GM12878 (cell line): ENCODE measurements around the gene HAO1. TPM values are rescaled to one million over a fixed set of nuclear protein-coding genes. Genes with fewer than 3 reads are reported as not detected.

ENCODE experiments used
- ATAC-seq: fragments of 200-7000 bp; cut with Tn5 transposase; 3 replicates; pipeline ENCODE4 v1.9.1; 2020; ENCODE audit warnings: mild to moderate bottlenecking, moderate library complexity
- BruUV-seq: library from RNA; stranded (reverse); fragments of 400-500 nt; replicated peaks from 2 replicates; lab custom pipeline; 2021; lab: Mats Ljungman, UMichigan
- CTCF ChIA-PET: fragments of 300-600 bp; sonication (Branson Sonifier 250); formaldehyde crosslinking; extraction: SDS; loops from one replicate; lab custom pipeline; 2021; ENCODE audit warnings: inconsistent platforms; lab: Yijun Ruan, JAX
- POLR2A ChIA-PET: fragments of 350-600 bp; formaldehyde crosslinking; extraction: SDS; loops from one replicate; lab custom pipeline; 2021; ENCODE audit warnings: inconsistent platforms; lab: Charles Lee
- RAD21 ChIA-PET: fragments of 300-600 bp; sonication (Branson Sonifier 250); formaldehyde crosslinking; loops from one replicate; lab custom pipeline; 2023; ENCODE audit warnings: antibody characterized with exemption; ENCODE audit not compliant: unreplicated experiment; lab: Charles Lee
- SMC1A ChIA-PET: fragments of 300-600 bp; sonication (Branson Sonifier 250); formaldehyde crosslinking; loops from one replicate; lab custom pipeline; 2023; ENCODE audit not compliant: unreplicated experiment, uncharacterized antibody; lab: Charles Lee
- DNase-seq: peaks from one replicate; pipeline ENCODE4 v3.0.0-alpha.2; 2011; ENCODE audit warnings: low read depth, low spot score
- FAIRE-seq: peaks from 3 replicates; lab custom pipeline; 2011; peaks lifted over from hg19 to GRCh38; lab: Jason Lieb, UNC
- H2AFZ ChIP-seq: 2 replicates; pipeline ENCODE4 v1.6.0; 2011; ENCODE audit warnings: low read depth, low read length, control low read depth; ENCODE audit not compliant: control insufficient read depth
- H3K27ac ChIP-seq: 2 replicates; pipeline ENCODE4 v1.5.1; 2011; ENCODE audit warnings: control low read depth; ENCODE audit not compliant: control insufficient read depth, insufficient read depth
- H3K27me3 ChIP-seq, 2 experiments: replicated peaks in 1 of 2; 2 replicates each; pipeline versions ENCODE4 v1.6.0 to v1.6.1; 2011; ENCODE audit warnings: low read length in 1 of 2; ENCODE audit not compliant: control insufficient read depth in 2 of 2, insufficient read depth in 2 of 2
- H3K36me3 ChIP-seq, 2 experiments: 2 replicates each; pipeline ENCODE4 v1.5.1; 2011; ENCODE audit warnings: low read length in 1 of 2; ENCODE audit not compliant: control insufficient read depth in 2 of 2, insufficient read depth in 2 of 2
- H3K4me1 ChIP-seq: 2 replicates; pipeline ENCODE4 v1.6.1; 2011; ENCODE audit warnings: mild to moderate bottlenecking, low read length, moderate library complexity, mixed read lengths; ENCODE audit not compliant: control insufficient read depth, insufficient read depth
- H3K4me2 ChIP-seq: 2 replicates; pipeline ENCODE4 v1.6.0; 2011; ENCODE audit warnings: control low read depth; ENCODE audit not compliant: control insufficient read depth, insufficient read depth
- H3K4me3 ChIP-seq: fragments of 200-600 bp; sonication (generic); 2 replicates; pipeline ENCODE4 v1.5.1; 2016
- H3K79me2 ChIP-seq: 2 replicates; pipeline ENCODE4 v1.6.0; 2011; ENCODE audit warnings: low read length; ENCODE audit not compliant: control insufficient read depth, insufficient read depth
- H3K9ac ChIP-seq: 2 replicates; pipeline ENCODE4 v1.8.0; 2011; ENCODE audit warnings: low read length, control low read depth, mixed read lengths; ENCODE audit not compliant: control insufficient read depth, insufficient read depth
- H3K9me3 ChIP-seq: replicated peaks from 3 replicates; pipeline ENCODE4 v1.5.1; 2011; ENCODE audit warnings: mild to moderate bottlenecking, low read length; ENCODE audit not compliant: control insufficient read depth, insufficient read depth
- H4K20me1 ChIP-seq: 2 replicates; pipeline ENCODE4 v1.6.0; 2011; ENCODE audit not compliant: control insufficient read depth, insufficient read depth
- E4F1 ChIP-seq: fragments of 450-650 bp; IDR thresholded peaks from 2 replicates; pipeline ENCODE4 v1.6.1; 2018; ENCODE audit warnings: borderline replicate concordance, mild to moderate bottlenecking; ENCODE audit not compliant: partially characterized antibody
- FOS ChIP-seq: IDR thresholded peaks from 3 replicates; pipeline ENCODE4 v1.6.1; 2011; ENCODE audit warnings: borderline replicate concordance; ENCODE audit not compliant: insufficient read length; ENCODE audit errors: extremely low read depth
- IRF4 ChIP-seq: IDR thresholded peaks from 2 replicates; pipeline ENCODE4 v1.6.1; 2011; ENCODE audit warnings: low read depth, low read length
- MTA3 ChIP-seq: IDR thresholded peaks from 2 replicates; pipeline ENCODE4 v1.6.1; 2012; ENCODE audit warnings: low read length, inconsistent platforms, borderline replicate concordance
- NR2F1 ChIP-seq: fragments of 450-650 bp; conservative IDR thresholded peaks from 2 replicates; pipeline ENCODE4 v1.6.1; 2017; ENCODE audit warnings: mild to moderate bottlenecking
- POLR2AphosphoS2 ChIP-seq: IDR thresholded peaks from 2 replicates; pipeline ENCODE4 v1.6.1; 2011; ENCODE audit warnings: low read depth, mild to moderate bottlenecking, low read length, improper control_type of control experiment, moderate library complexity
- POU2F2 ChIP-seq: IDR thresholded peaks from 3 replicates; pipeline ENCODE4 v1.6.1; 2011; ENCODE audit warnings: low read depth, mild to moderate bottlenecking, low read length, borderline replicate concordance
- RAD51 ChIP-seq: fragments of 450-650 bp; IDR thresholded peaks from 2 replicates; pipeline ENCODE4 v1.6.1; 2016; ENCODE audit warnings: moderate library complexity, mild to moderate bottlenecking, inconsistent platforms
- REST ChIP-seq: IDR thresholded peaks from 2 replicates; pipeline ENCODE4 v1.6.1; 2012; ENCODE audit warnings: mild to moderate bottlenecking, low read depth, low read length
- RUNX3 ChIP-seq: IDR thresholded peaks from 2 replicates; pipeline ENCODE4 v1.6.1; 2012; ENCODE audit warnings: low read length, inconsistent platforms
- TAF1 ChIP-seq: IDR thresholded peaks from 2 replicates; pipeline ENCODE4 v1.6.1; 2011; ENCODE audit warnings: mild to moderate bottlenecking, low read depth, low read length, borderline replicate concordance
- ZBTB33 ChIP-seq: fragments of 450-650 bp; IDR thresholded peaks from 2 replicates; pipeline ENCODE4 v1.6.1; 2017; ENCODE audit warnings: mild to moderate bottlenecking
- WGBS: methylation state at CpG from one replicate; pipeline ENCODE4 v1.1.6; 2016; ENCODE audit warnings: low lambda C conversion rate; ENCODE audit not compliant: insufficient replicate concordance, insufficient coverage; ENCODE audit errors: missing lambda C conversion rate; 5-methylcytosine and 5-hydroxymethylcytosine counted together
- in situ Hi-C: fragments of 300-500 bp; cut with MboI; formaldehyde crosslinking; loops from 9 replicates; pipeline ENCODE4 v1.14.3; 2018; ENCODE audit warnings: mixed read lengths
- intact Hi-C: fragments of 100-400 bp; cut with micrococcal nuclease; formaldehyde crosslinking; loops from one replicate; pipeline ENCODE4 v1.14.2; 2022; ENCODE audit not compliant: unreplicated experiment
- polyA plus RNA-seq, 11 experiments: library from polyadenylated mRNA; depleted of rRNA in 4 of 11; unstranded in 6 of 11; stranded (reverse) in 5 of 11; fragments of >200 nt; fragmentation: Nextera tagmentation in 4 of 11; fragmentation: Illumina TruSeq in 1 of 11; extraction: Ambion mirVana in 4 of 11; extraction: Trizol in 1 of 11; gene quantifications; 1 replicate in 1 of 11; 2 replicates in 10 of 11; pipeline versions ENCODE4 v1.2.1 to v1.2.3, GENCODE V29; 2011 to 2016; ENCODE audit warnings: inconsistent platforms in 2 of 11, missing spikeins in 2 of 11, low read depth in 1 of 11
- total RNA-seq, 4 experiments: library from RNA; depleted of rRNA in 3 of 4; stranded (reverse); fragments of >200 nt in 3 of 4; fragmentation: Illumina TruSeq in 1 of 4; extraction: Trizol in 1 of 4; gene quantifications; 2 replicates each; pipeline versions ENCODE4 v1.2.1 to v1.2.3, GENCODE V29; 2013 to 2021

HAO1 gene
- total and polyA plus RNA-seq, 10 of the 15 experiments (the other 5 are each of a cell fraction or from before 2014, with no cell fraction given): 0.03 to 0.29 (median 0.05) TPM; not detected in 7

- SMC1A ChIA-PET: interaction anchor here (0.5 to 1.3 kb wide), 3 partner anchors 13 to 1908 kb away, joined by 3 read pairs; no protein-coding TSS in a partner anchor
- intact Hi-C loops (no loop called here), in situ Hi-C loops (no loop called here)
- ATAC-seq (no peak), FAIRE-seq (no peak), DNase-seq (no peak)
- BruUV-seq: no TSS peak
- H3K27ac ChIP-seq: no peak overlapping the region
- no peaks in the 10 kb centered on the region for H3K36me3 ChIP-seq
- no peaks in the 10 kb centered on the region for H3K9me3 ChIP-seq
- H3K4me2 ChIP-seq: no peak overlapping the region
- no peaks in the 10 kb centered on the region for H3K79me2 ChIP-seq
- H3K9ac ChIP-seq: no peak overlapping the region
- POLR2A ChIA-PET: no interaction called here
- RAD21 ChIA-PET: no interaction called here
- WGBS: 3% methylated on average over 2 of the region's 2 CpGs
- no peaks in the 10 kb centered on the region for H3K27me3 ChIP-seq
- H4K20me1 ChIP-seq: no peaks in the 10 kb centered on the region
- no peak overlapping the region for H3K4me3 ChIP-seq
- H3K4me1 ChIP-seq: no peaks in the 10 kb centered on the region
- CTCF ChIA-PET: no interaction called here
- no peak for TF ChIP-seq MTA3
- no peak for TF ChIP-seq NR2F1
- TF ChIP-seq IRF4: no peak
- TF ChIP-seq RAD51: no peak
- TF ChIP-seq ZBTB33: no peak
- TF ChIP-seq POU2F2: no peak
- no peak for TF ChIP-seq TAF1
- no peak for TF ChIP-seq FOS
- TF ChIP-seq POLR2AphosphoS2: no peak
- TF ChIP-seq E4F1: no peak
- no peak for TF ChIP-seq REST
- no peak for TF ChIP-seq RUNX3
- no peak overlapping the region for H2AFZ ChIP-seq
These were observed 98.8 kb downstream of the HAO1 start for GRCh38 chr20:7841291-7841970.
